Measurements from ENCODE around the gene FRS2.
"Not testable (repeated sequence)": the region's sequence is repeated elsewhere in the genome, so short reads cannot be mapped to it uniquely, and the experiment has no call there.

FRS2 gene

DNA sequence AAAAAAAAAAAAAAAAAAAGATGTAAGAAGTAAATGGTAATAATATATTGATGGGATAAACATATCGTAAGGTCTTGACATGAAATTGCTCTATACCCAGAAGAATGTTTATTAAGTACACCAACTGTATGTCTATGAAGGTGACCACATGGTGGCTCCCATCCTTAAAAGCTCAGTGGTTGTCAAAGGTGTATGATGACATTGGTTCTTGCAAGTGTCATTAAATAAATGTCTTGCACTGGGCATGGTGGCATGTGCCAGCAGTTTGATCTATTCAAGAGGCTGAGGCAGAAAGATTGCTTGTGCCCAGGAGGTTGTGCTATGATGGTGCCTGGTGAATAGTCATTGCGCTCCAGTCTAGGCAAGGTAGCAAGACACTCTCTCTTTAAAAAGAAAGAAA lies 125.5 kb downstream of the FRS2 start:
- no peak for DNase-seq

- no peak for DNase-seq
Measured at GRCh38 chr12:69598174-69598753, 128.1 kb downstream of the FRS2 start.

DNA sequence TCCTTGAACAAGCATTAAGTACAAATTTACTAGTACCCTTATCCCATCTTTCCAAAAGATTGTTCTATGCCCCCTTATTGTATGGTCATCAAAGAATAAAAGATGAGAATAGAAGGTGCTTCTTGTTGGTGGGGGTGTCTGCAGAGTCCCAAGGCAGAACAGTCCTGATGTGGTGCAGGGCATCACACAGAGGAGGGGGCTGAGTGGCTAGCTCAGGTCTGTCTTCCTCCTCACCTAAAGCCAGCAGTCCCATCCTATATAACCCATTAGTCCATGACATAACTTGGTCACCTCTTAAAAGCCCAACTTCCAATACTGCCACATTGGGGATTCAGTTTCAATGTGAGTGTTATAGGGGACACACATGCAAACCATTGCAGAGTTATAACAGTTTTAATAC lies 130.6 kb downstream of the FRS2 start:
- DNase-seq = no peak

- no peak for DNase-seq
Measured at GRCh38 chr12:69601962-69602685, 131.9 kb downstream of the FRS2 start.

DNA sequence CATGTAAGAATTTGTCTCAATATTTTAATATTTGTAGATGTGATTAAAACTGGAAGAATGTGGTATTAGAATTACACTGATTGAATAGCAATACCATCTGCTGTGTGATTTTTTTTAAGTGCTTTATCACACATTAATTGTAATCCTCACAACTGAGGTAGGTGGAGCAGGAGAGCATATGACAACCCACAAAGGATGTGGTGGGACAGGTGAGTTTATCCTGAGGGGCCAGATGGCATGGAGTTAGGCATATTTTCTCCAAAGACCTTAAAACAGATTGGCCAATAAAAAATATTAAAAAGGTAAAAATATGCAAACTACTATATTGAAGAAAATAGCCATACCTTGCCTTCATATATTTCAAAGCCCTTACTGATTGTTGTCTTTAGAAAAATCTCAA lies 132.8 kb downstream of the FRS2 start:
- DNase-seq = no peak

- DNase-seq = not testable (repeated sequence)
Measured at GRCh38 chr12:69603556-69603955, 133.4 kb downstream of the FRS2 start.

- not testable (repeated sequence) for DNase-seq
Measured at GRCh38 chr12:69604275-69604674, 134.1 kb downstream of the FRS2 start.

DNA sequence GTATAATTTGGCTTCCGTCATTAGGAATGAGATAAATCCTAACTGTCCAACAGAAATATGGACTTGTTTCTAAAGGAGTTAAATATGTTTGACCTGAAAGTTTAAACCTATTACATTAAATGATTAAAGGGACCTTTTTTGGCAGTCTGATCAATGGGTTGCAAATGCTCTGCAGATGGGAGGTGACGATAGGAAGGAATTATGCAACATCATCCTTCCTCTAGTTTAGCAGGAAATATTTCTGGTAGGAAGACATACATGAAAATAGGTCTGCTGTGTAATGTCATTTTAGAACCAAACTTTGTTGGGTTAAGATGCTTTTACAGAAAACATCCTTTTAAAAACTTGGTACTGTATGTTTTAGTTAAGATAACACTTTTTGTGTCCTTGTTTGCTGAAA lies 137.9 kb downstream of the FRS2 start:
- no peak for DNase-seq

- no peak for DNase-seq
Measured at GRCh38 chr12:69610126-69610525, 139.9 kb downstream of the FRS2 start.

DNA sequence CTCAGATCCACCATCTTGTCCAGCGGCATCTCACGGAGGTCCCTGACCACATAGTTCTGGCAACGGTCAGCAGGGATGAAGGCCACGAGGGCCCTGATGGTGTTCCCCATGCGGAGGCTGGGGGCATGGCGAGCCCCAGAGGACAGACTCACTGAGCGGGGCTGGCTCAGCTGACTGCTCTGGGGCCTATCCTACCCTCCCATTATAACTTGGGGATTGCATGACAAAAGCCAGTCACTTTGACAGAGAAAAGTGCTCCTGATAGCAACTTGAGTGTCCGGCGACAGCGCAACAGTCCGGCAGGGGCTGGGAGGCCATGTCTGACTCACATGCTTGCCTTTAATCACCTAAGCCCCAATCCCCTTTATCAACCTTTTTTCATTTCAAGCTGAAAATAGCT lies 140.5 kb downstream of the FRS2 start, which contains the start of gene LRRC10:
TSS of gene LRRC10 (minus strand) at position 179 of the 400 bp plus-strand sequence. CDS start at position 110, 69 bp downstream.
- DNase-seq = no peak

DNA sequence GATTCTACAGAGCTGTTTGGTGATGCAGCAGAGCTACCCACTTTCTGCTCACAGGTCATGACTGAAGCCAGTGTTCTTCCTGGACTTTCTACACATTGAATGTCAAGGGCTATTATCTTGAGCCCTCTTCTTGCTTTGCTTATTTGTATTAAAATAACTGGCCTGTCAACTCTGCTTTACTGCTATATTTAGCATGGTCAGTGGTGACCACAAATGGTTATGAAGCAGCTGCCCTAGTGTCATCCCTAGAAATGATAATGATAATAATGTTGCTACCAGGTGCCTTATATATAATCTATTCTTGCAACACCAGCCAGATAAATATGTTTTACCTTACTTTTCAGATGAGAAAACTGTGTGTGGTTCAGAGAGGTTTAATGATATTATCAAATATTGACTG lies 143.2 kb downstream of the FRS2 start:
- DNase-seq = no peak

GRCh38 chr12:69616025-69616424 lies 145.8 kb downstream of the FRS2 start:
- DNase-seq = no peak

DNA sequence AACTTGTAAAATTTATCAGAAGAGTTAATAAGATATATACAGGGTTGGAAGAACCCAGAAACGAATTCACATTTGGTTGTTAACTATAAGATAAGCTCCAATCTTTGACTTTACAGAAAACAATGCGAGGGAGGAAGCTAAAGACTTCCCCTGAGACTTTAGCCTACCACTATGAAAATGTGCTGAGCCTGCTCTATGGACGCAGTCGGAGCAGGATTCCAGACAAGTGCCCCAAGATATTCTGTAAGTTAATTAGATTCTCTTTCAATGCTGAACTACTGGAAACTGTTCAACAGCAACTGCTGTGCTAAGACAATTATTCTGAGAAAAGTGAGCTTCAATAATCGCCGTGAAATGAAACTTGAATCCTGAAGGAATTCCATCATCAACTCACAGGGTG lies 148.9 kb downstream of the FRS2 start:
- DNase-seq = no peak

DNA sequence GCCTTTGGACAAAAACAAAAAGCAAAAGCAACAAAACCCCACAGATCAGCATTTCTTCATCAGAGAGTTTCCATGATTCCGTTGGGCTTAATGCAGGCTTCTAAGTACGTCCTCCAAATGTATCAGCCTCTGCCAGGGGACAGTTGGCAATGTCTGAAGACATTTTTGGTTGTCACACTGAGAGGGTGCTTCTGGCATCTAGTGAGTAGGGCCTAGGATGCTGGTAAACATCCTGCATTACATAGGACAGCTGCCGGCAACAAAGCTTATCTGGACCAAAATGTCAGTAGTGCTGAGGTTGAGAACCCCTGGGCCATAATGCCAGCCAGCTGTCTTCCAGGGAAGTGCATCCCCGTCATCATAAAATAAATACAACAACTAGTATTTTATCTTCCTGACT lies 149.9 kb downstream of the FRS2 start:
- DNase-seq = no peak

- DNase-seq = no peak
Measured at GRCh38 chr12:69620921-69621320, 150.7 kb downstream of the FRS2 start.

- DNase-seq = no peak
Measured at GRCh38 chr12:69621551-69621950, 151.4 kb downstream of the FRS2 start.

- DNase-seq = no peak
Measured at GRCh38 chr12:69623970-69624369, 153.8 kb downstream of the FRS2 start.

DNA sequence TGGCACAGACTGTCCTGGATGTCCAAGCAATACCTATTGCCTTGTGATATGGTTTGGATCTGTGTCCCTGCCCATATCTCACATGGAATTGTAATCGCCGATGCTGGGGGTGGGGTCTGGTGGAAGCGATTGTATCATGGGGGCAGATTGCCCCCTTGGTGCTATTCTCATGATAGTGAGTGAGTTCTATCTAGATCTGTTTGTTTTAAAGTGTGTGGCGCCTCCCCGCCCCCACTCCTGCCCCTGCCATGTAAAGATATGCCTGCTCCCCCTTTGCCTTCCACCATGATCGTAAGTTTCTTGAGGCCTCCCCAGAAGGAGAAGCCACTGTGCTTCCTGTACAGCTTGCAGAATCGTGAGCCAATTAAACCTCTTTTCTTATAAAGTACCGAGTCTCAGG lies 157.3 kb downstream of the FRS2 start:
- DNase-seq = no peak
